Measurements from ENCODE around the gene SECTM1. TPM values are rescaled to one million over a fixed set of nuclear protein-coding genes. Genes with fewer than 3 reads are reported as not detected.

The SECTM1 gene
- total and polyA plus RNA-seq, 2 experiments from 2014 or later = 0.21 to 1.3 TPM

- H3K4me3 Mint-ChIP-seq = no peak overlapping the region
- no peaks in the 10 kb centered on the region; the same call in 2 of the 3 replicates for H3K9me3 Mint-ChIP-seq
Measured at GRCh38 chr17:82277851-82278250, 55.7 kb downstream of the SECTM1 start.

More at GRCh38 chr17:82277851-82278250, 55.7 kb downstream of the SECTM1 start:
- TF ChIP-seq, protein P1, sequence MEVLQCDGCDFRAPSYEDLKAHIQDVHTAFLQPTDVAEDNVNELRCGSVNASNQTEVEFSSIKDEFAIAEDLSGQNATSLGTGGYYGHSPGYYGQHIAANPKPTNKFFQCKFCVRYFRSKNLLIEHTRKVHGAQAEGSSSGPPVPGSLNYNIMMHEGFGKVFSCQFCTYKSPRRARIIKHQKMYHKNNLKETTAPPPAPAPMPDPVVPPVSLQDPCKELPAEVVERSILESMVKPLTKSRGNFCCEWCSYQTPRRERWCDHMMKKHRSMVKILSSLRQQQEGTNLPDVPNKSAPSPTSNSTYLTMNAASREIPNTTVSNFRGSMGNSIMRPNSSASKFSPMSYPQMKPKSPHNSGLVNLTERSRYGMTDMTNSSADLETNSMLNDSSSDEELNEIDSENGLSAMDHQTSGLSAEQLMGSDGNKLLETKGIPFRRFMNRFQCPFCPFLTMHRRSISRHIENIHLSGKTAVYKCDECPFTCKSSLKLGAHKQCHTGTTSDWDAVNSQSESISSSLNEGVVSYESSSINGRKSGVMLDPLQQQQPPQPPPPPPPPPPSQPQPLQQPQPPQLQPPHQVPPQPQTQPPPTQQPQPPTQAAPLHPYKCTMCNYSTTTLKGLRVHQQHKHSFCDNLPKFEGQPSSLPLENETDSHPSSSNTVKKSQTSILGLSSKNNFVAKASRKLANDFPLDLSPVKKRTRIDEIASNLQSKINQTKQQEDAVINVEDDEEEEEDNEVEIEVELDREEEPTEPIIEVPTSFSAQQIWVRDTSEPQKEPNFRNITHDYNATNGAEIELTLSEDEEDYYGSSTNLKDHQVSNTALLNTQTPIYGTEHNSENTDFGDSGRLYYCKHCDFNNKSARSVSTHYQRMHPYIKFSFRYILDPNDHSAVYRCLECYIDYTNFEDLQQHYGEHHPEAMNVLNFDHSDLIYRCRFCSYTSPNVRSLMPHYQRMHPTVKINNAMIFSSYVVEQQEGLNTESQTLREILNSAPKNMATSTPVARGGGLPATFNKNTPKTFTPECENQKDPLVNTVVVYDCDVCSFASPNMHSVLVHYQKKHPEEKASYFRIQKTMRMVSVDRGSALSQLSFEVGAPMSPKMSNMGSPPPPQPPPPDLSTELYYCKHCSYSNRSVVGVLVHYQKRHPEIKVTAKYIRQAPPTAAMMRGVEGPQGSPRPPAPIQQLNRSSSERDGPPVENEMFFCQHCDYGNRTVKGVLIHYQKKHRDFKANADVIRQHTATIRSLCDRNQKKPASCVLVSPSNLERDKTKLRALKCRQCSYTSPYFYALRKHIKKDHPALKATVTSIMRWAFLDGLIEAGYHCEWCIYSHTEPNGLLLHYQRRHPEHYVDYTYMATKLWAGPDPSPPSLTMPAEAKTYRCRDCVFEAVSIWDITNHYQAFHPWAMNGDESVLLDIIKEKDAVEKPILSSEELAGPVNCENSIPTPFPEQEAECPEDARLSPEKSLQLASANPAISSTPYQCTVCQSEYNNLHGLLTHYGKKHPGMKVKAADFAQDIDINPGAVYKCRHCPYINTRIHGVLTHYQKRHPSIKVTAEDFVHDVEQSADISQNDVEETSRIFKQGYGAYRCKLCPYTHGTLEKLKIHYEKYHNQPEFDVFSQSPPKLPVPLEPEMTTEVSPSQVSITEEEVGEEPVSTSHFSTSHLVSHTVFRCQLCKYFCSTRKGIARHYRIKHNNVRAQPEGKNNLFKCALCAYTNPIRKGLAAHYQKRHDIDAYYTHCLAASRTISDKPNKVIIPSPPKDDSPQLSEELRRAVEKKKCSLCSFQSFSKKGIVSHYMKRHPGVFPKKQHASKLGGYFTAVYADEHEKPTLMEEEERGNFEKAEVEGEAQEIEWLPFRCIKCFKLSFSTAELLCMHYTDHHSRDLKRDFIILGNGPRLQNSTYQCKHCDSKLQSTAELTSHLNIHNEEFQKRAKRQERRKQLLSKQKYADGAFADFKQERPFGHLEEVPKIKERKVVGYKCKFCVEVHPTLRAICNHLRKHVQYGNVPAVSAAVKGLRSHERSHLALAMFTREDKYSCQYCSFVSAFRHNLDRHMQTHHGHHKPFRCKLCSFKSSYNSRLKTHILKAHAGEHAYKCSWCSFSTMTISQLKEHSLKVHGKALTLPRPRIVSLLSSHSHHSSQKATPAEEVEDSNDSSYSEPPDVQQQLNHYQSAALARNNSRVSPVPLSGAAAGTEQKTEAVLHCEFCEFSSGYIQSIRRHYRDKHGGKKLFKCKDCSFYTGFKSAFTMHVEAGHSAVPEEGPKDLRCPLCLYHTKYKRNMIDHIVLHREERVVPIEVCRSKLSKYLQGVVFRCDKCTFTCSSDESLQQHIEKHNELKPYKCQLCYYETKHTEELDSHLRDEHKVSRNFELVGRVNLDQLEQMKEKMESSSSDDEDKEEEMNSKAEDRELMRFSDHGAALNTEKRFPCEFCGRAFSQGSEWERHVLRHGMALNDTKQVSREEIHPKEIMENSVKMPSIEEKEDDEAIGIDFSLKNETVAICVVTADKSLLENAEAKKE (CRISPR knock-in tag; IDR thresholded peaks at IDR 0.05) = no peak
- TF ChIP-seq EZH2 (IDR thresholded peaks at IDR 0.05; ENCODE audit: low read depth, unreplicated experiment) = no peak
- no peak for TF ChIP-seq CTCF (conservative IDR thresholded peaks at IDR 0.05; ENCODE audit: low read depth in 2 of 2)
- TF ChIP-seq NANOG (IDR thresholded peaks at IDR 0.05; ENCODE audit: borderline replicate concordance) = no peak
- Mint-ChIP-seq H3K36me3 (ENCODE audit: low read depth) (no peaks in the 10 kb centered on the region), H3K27me3 (ENCODE audit: insufficient read depth, low read depth, poor library complexity) (peaks cover 19% of the 10 kb centered on the region), H3K4me1 (peaks cover 29% of the 10 kb centered on the region), H3K27ac (no peak overlapping the region)
- H2AFZ ChIP-seq = no peak overlapping the region
- peaks cover 4% of the 10 kb centered on the region; the same call in 1 of the 2 replicates for H3K4me1 ChIP-seq (ENCODE audit: insufficient read depth)
- H3K4me3 ChIP-seq = no peak overlapping the region
- H3K4me2 ChIP-seq = no peak overlapping the region
- no peaks in the 10 kb centered on the region for H3K79me2 ChIP-seq (replicated peaks; ENCODE audit: insufficient read depth)
- DNase-seq (ENCODE audit: low spot score) = no peak
- peaks cover 5% of the 10 kb centered on the region; the same call in 1 of the 2 replicates for H4K20me1 ChIP-seq (replicated peaks; ENCODE audit: insufficient read depth)
- H3K27me3 ChIP-seq (ENCODE audit: insufficient read depth) = no peaks in the 10 kb centered on the region
- H3K36me3 ChIP-seq (ENCODE audit: insufficient read depth) = no peaks in the 10 kb centered on the region
- no peaks in the 10 kb centered on the region for H3K9me2 ChIP-seq (ENCODE audit: insufficient read depth)
- H3F3A ChIP-seq (replicated peaks; ENCODE audit: low read depth) = 0 out of 2 replicates have a peak, but pooled peaks cover 14% of the 10 kb centered on the region
- ATAC-seq = no peak
- no peak overlapping the region for H3K27ac ChIP-seq (ENCODE audit: low read depth)
